Fibroblast of the conjunctiva (primary cell): ENCODE measurements around the gene SLC24A3.
"Not testable (repeated sequence)": the region's sequence is repeated elsewhere in the genome, so short reads cannot be mapped to it uniquely, and the experiment has no call there.

Experiments used
- DNase-seq: peaks from one replicate; pipeline ENCODE4 v3.0.0-alpha.2; 2010; ENCODE audit warnings: low read depth

Gene SLC24A3

GRCh38 chr20:19633985-19634384 lies 421.5 kb downstream of the SLC24A3 start:
- DNase-seq = no peak

- not testable (repeated sequence) for DNase-seq
These were observed 427.1 kb downstream of the SLC24A3 start for GRCh38 chr20:19639471-19640045.

GRCh38 chr20:19642860-19643259 lies 430.4 kb downstream of the SLC24A3 start:
- DNase-seq = no peak

- no peak for DNase-seq
These were observed 431.6 kb downstream of the SLC24A3 start for GRCh38 chr20:19644085-19644484.

- no peak for DNase-seq
These were observed 434.5 kb downstream of the SLC24A3 start for GRCh38 chr20:19646963-19647362.

- no peak for DNase-seq
These were observed 435.6 kb downstream of the SLC24A3 start for GRCh38 chr20:19648024-19648423.

- no peak for DNase-seq
These were observed 436.6 kb downstream of the SLC24A3 start for GRCh38 chr20:19649041-19649440.

- DNase-seq = no peak
These were observed 440.2 kb downstream of the SLC24A3 start for GRCh38 chr20:19652591-19653026.

GRCh38 chr20:19653327-19653726 lies 440.9 kb downstream of the SLC24A3 start:
- DNase-seq = no peak

- no peak for DNase-seq
These were observed 442.5 kb downstream of the SLC24A3 start for GRCh38 chr20:19654921-19655320.

GRCh38 chr20:19658137-19658536 lies 445.7 kb downstream of the SLC24A3 start:
- DNase-seq = no peak

GRCh38 chr20:19659448-19659847 lies 447.0 kb downstream of the SLC24A3 start:
- no peak for DNase-seq

GRCh38 chr20:19660808-19661378 lies 448.5 kb downstream of the SLC24A3 start:
- no peak for DNase-seq

GRCh38 chr20:19661717-19662636 lies 449.5 kb downstream of the SLC24A3 start:
- peak; percentile 71 for DNase-seq

- no peak for DNase-seq
These were observed 450.2 kb downstream of the SLC24A3 start for GRCh38 chr20:19662637-19662995.

GRCh38 chr20:19668418-19668817 lies 456.0 kb downstream of the SLC24A3 start:
- no peak for DNase-seq

- DNase-seq = no peak
These were observed 458.4 kb downstream of the SLC24A3 start for GRCh38 chr20:19670829-19671228.

- no peak for DNase-seq
These were observed 458.9 kb downstream of the SLC24A3 start for GRCh38 chr20:19671374-19671773.

GRCh38 chr20:19672498-19672897 lies 460.1 kb downstream of the SLC24A3 start:
- DNase-seq = no peak

- DNase-seq = no peak
These were observed 461.1 kb downstream of the SLC24A3 start for GRCh38 chr20:19673575-19673974.

- DNase-seq = no peak
These were observed 463.8 kb downstream of the SLC24A3 start for GRCh38 chr20:19676202-19676601.

GRCh38 chr20:19677336-19677735 lies 464.9 kb downstream of the SLC24A3 start:
- DNase-seq = no peak

- not testable (repeated sequence) for DNase-seq
These were observed 466.1 kb downstream of the SLC24A3 start for GRCh38 chr20:19678591-19678990.
